BJ (cell line): ENCODE data around the gene DOCK11. TPM values are rescaled to one million over a fixed set of nuclear protein-coding genes. Genes with fewer than 3 reads are reported as not detected.

ENCODE experiments used
- CTCF ChIA-PET: fragments of 350-600 bp; formaldehyde crosslinking; extraction: SDS; loops from one replicate; lab custom pipeline; 2021; ENCODE audit warnings: antibody characterized with exemption, inconsistent platforms; lab: Yijun Ruan, JAX
- POLR2A ChIA-PET: fragments of 300-600 bp; sonication (Branson Sonifier 250); formaldehyde crosslinking; extraction: SDS; loops from one replicate; lab custom pipeline; 2021; ENCODE audit warnings: antibody characterized with exemption; lab: Charles Lee
- DNase-seq: peaks from one replicate; pipeline ENCODE4 v3.0.0-alpha.2; 2011; ENCODE audit warnings: low read depth
- H3K27me3 ChIP-seq: 2 replicates; pipeline ENCODE4 v1.6.0; 2011; ENCODE audit warnings: low read length; ENCODE audit not compliant: control insufficient read depth, insufficient read depth
- H3K36me3 ChIP-seq: 2 replicates; pipeline ENCODE4 v1.5.1; 2011; ENCODE audit warnings: low read length; ENCODE audit not compliant: control insufficient read depth, insufficient read depth
- H3K4me3 ChIP-seq: 2 replicates; pipeline ENCODE4 v1.5.1; 2011; ENCODE audit warnings: low read depth, mild to moderate bottlenecking, control low read depth, low read length
- CTCF ChIP-seq: IDR thresholded peaks from 2 replicates; pipeline ENCODE4 v1.5.1; 2011; ENCODE audit warnings: low read depth, mild to moderate bottlenecking, control low read depth, inconsistent platforms, low read length, moderate library complexity; ENCODE audit not compliant: insufficient read depth
- polyA plus RNA-seq: library from polyadenylated mRNA; depleted of rRNA; stranded (reverse); fragments of >200 nt; gene quantifications from 2 replicates; pipeline ENCODE4 v1.2.3, GENCODE V29; 2011

Gene DOCK11
- polyA plus RNA-seq, 1 experiment: 10.3 TPM

GRCh38 chrX:118652717-118653116 is 157.1 kb downstream of the DOCK11 start:
- Histone ChIP-seq H3K36me3 (no peaks in the 10 kb centered on the region; the same call in none of the 2 replicates), H3K27me3 (no peaks in the 10 kb centered on the region), H3K4me3 (no peak overlapping the region)
- DNase-seq: no peak
- ChIA-PET POLR2A (interaction anchor here (0.6 kb wide), 1 partner anchor 102 kb away, joined by 9 read pairs; no protein-coding TSS in a partner anchor), CTCF (interaction anchor here (0.6 to 1.9 kb wide), 3 partner anchors 9 to 155 kb away, joined by 3 to 5 read pairs (median 4); no protein-coding TSS in a partner anchor)
- no peak for TF ChIP-seq CTCF

- CTCF ChIA-PET: interaction anchor here (0.6 kb wide), 1 partner anchor 27 kb away, joined by 3 read pairs; no protein-coding TSS in a partner anchor
- Histone ChIP-seq H3K27me3 (no peaks in the 10 kb centered on the region), H3K36me3 (no peaks in the 10 kb centered on the region; the same call in none of the 2 replicates), H3K4me3 (no peak overlapping the region)
- POLR2A ChIA-PET: no interaction called here
- TF ChIP-seq CTCF: no peak
- DNase-seq: no peak
Measured at GRCh38 chrX:118654331-118654730, 158.7 kb downstream of the DOCK11 start.

- H3K4me3 ChIP-seq: no peak overlapping the region
- H3K36me3 ChIP-seq: no peaks in the 10 kb centered on the region; the same call in 1 of the 2 replicates
- no peak for TF ChIP-seq CTCF
- H3K27me3 ChIP-seq: no peaks in the 10 kb centered on the region
- POLR2A ChIA-PET: no interaction called here
- DNase-seq: no peak
- CTCF ChIA-PET: interaction anchor here (1.2 kb wide), 2 partner anchors 12 to 152 kb away, joined by 3 to 4 read pairs; no protein-coding TSS in a partner anchor
Measured at GRCh38 chrX:118655561-118656246, 160.1 kb downstream of the DOCK11 start.

GRCh38 chrX:118657413-118657812 is 161.8 kb downstream of the DOCK11 start:
- ChIA-PET CTCF (no interaction called here), POLR2A (no interaction called here)
- no peak for TF ChIP-seq CTCF
- Histone ChIP-seq H3K27me3 (no peaks in the 10 kb centered on the region), H3K4me3 (no peak overlapping the region), H3K36me3 (no peaks in the 10 kb centered on the region; the same call in 1 of the 2 replicates)
- DNase-seq: no peak

GRCh38 chrX:118660085-118660484 is 164.5 kb downstream of the DOCK11 start:
- ChIA-PET POLR2A (no interaction called here), CTCF (no interaction called here)
- DNase-seq: no peak
- no peak for TF ChIP-seq CTCF
- Histone ChIP-seq H3K36me3 (no peaks in the 10 kb centered on the region; the same call in 1 of the 2 replicates), H3K27me3 (no peaks in the 10 kb centered on the region), H3K4me3 (no peak overlapping the region)
